Measurements from ENCODE around the gene CBL. TPM values are rescaled to one million over a fixed set of nuclear protein-coding genes. Genes with fewer than 3 reads are reported as not detected.

CBL gene
- total RNA-seq, 1 experiment from 2014 or later: 56.4 TPM

DNA sequence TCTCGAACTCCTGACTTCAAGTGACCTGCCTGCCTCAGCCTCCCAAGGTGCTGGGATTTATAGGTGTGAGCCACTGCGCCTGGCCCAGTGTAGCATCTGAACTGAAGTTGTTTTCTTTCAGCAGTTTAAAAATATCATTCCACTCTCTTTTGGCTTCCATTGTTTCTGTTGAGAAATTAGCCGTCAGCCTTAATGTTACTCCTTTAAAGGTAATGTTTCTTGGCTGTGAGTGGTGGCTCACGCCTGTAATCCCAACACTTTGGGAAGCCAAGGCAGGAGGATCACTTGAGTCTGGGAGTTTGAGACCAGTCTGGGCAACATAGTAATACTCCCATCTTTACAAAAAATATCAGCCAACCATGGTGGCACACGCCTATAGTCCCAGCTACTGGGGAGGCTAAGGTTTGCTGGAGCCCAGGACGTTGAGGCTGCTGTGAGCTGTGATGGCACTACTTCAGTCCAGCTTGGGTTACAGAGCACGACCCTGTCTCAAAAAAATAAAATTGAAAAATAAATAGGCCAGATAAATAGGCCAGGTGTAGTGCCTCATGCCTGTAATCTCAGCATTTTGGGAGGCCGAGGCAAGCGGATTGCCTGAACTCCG is 84.9 kb downstream of the CBL start:
- peaks cover 31 to 64% (median 45%) of the 10 kb centered on the region in 3 experiments; a peak in 6 of 7 replicates for H3K36me3 Mint-ChIP-seq (ENCODE audit: insufficient read depth in 1 of 3, low read depth in 3 of 3)

More for the DNA sequence above, 84.9 kb downstream of the CBL start:
- H3K4me2 ChIP-seq (ENCODE audit: insufficient read depth, insufficient read length, low read length): no peak overlapping the region
- H4K20me1 ChIP-seq (ENCODE audit: control insufficient read depth, insufficient read depth, insufficient read length): no peaks in the 10 kb centered on the region
- DNase-seq: no peak
- TF ChIP-seq, protein P1, sequence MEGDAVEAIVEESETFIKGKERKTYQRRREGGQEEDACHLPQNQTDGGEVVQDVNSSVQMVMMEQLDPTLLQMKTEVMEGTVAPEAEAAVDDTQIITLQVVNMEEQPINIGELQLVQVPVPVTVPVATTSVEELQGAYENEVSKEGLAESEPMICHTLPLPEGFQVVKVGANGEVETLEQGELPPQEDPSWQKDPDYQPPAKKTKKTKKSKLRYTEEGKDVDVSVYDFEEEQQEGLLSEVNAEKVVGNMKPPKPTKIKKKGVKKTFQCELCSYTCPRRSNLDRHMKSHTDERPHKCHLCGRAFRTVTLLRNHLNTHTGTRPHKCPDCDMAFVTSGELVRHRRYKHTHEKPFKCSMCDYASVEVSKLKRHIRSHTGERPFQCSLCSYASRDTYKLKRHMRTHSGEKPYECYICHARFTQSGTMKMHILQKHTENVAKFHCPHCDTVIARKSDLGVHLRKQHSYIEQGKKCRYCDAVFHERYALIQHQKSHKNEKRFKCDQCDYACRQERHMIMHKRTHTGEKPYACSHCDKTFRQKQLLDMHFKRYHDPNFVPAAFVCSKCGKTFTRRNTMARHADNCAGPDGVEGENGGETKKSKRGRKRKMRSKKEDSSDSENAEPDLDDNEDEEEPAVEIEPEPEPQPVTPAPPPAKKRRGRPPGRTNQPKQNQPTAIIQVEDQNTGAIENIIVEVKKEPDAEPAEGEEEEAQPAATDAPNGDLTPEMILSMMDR (conservative IDR thresholded peaks at IDR 0.05): no peak
- no peak overlapping the region for H2BK15ac ChIP-seq (ENCODE audit: low read depth, low read length)
- Mint-ChIP-seq H3K4me3 (no peak overlapping the region), H3K4me1 (no peaks in the 10 kb centered on the region), H3K9me3 (peaks cover 0 to 4% of the 10 kb centered on the region in 2 experiments; a peak in 2 of 5 replicates), H3K27ac (no peak overlapping the region), H3K27me3 (ENCODE audit: low read depth) (no peaks in the 10 kb centered on the region)
- H3K9ac ChIP-seq (ENCODE audit: extremely low read depth, insufficient read length, low read length): no peak overlapping the region
- no peak overlapping the region for H3K23ac ChIP-seq (ENCODE audit: insufficient read length, low read depth, low read length)
- no peak overlapping the region for H3K14ac ChIP-seq (ENCODE audit: insufficient read depth, low read length)
- no peak overlapping the region for H3K56ac ChIP-seq (ENCODE audit: insufficient read length, low read depth, low read length)
- H3K79me1 ChIP-seq (ENCODE audit: insufficient read depth, low read depth, low read length, poor library complexity, severe bottlenecking): no peaks in the 10 kb centered on the region
- H2BK120ac ChIP-seq (ENCODE audit: low read depth, low read length, poor library complexity, severe bottlenecking): no peak overlapping the region
- H3T11ph ChIP-seq (ENCODE audit: low read length): no peak overlapping the region
- no peak overlapping the region for H2BK12ac ChIP-seq (ENCODE audit: insufficient read length, low read depth, low read length)
- H3K27ac ChIP-seq (ENCODE audit: insufficient read length, low read depth, low read length): no peak overlapping the region
- no CpG with 5 or more reads among the region's 10 CpGs for WGBS (ENCODE audit: extremely low coverage, insufficient read length, low lambda C conversion rate)
- H2AFZ ChIP-seq (ENCODE audit: low read length): no peak overlapping the region
- H4K5ac ChIP-seq (ENCODE audit: insufficient read length, low read depth, low read length): no peak overlapping the region
- H3K27me3 ChIP-seq (ENCODE audit: insufficient read depth, low read length): no peaks in the 10 kb centered on the region
- no peaks in the 10 kb centered on the region for H3K23me2 ChIP-seq (ENCODE audit: insufficient read length, low read depth, low read length, poor library complexity, severe bottlenecking)
- no peaks in the 10 kb centered on the region for H3K4me1 ChIP-seq (ENCODE audit: insufficient read depth, low read length)
- no peak overlapping the region for H2BK20ac ChIP-seq (ENCODE audit: low read depth, low read length, poor library complexity, severe bottlenecking)
- no peaks in the 10 kb centered on the region for H3K79me2 ChIP-seq (ENCODE audit: insufficient read depth, low read length)
- H3K18ac ChIP-seq (ENCODE audit: insufficient read length, low read depth, low read length): no peak overlapping the region
- no peak overlapping the region for H2AK5ac ChIP-seq (ENCODE audit: insufficient read length, low read length)
- H3K4ac ChIP-seq (ENCODE audit: low read depth, low read length): no peak overlapping the region
- H2BK5ac ChIP-seq (ENCODE audit: insufficient read length, low read length): no peak overlapping the region
- H3K9me3 ChIP-seq (ENCODE audit: control insufficient read depth, low read depth, low read length): no peaks in the 10 kb centered on the region
- no peak overlapping the region for H4K8ac ChIP-seq (replicated peaks; ENCODE audit: insufficient read length, low read depth, low read length)
- H4K91ac ChIP-seq (ENCODE audit: insufficient read length, low read depth, low read length): no peak overlapping the region

Data from H9 (cell line).